Neural progenitor cell (in vitro differentiated cells): ENCODE measurements around the gene COL8A1. TPM values are rescaled to one million over a fixed set of nuclear protein-coding genes. Genes with fewer than 3 reads are reported as not detected.

Experiments used
- DNase-seq: peaks from one replicate; pipeline ENCODE4 v3.0.0-alpha.2; 2016; ENCODE audit warnings: low spot score
- H2AFZ ChIP-seq: fragments of 200-600 bp; sonication (generic); replicated peaks from 2 replicates; pipeline ENCODE4 v1.6.1; 2016; ENCODE audit warnings: antibody characterized with exemption
- H3F3A ChIP-seq: fragments of 200-600 bp; sonication (generic); 2 replicates; pipeline ENCODE4 v1.6.1; 2016; ENCODE audit warnings: antibody characterized with exemption, low read depth
- H3K27ac ChIP-seq: fragments of 200-600 bp; sonication (generic); 2 replicates; pipeline ENCODE4 v1.5.1; 2016; ENCODE audit warnings: mild to moderate bottlenecking
- H3K27me3 ChIP-seq: fragments of 200-600 bp; sonication (generic); 2 replicates; pipeline ENCODE4 v1.6.1; 2016; ENCODE audit warnings: mild to moderate bottlenecking, moderate library complexity
- H3K36me3 ChIP-seq: fragments of 200-600 bp; sonication (generic); 2 replicates; pipeline ENCODE4 v1.5.1; 2016
- H3K4me1 ChIP-seq: fragments of 200-600 bp; sonication (generic); 2 replicates; pipeline ENCODE4 v1.6.1; 2016; ENCODE audit warnings: mixed run types
- H3K4me2 ChIP-seq: fragments of 200-600 bp; sonication (generic); 2 replicates; pipeline ENCODE4 v1.6.1; 2016
- H3K4me3 ChIP-seq: fragments of 200-600 bp; sonication (generic); 2 replicates; pipeline ENCODE4 v1.5.1; 2016
- H3K79me2 ChIP-seq: fragments of 200-600 bp; sonication (generic); 2 replicates; pipeline ENCODE4 v1.6.1; 2016; ENCODE audit warnings: low read depth
- H3K9ac ChIP-seq: fragments of 200-600 bp; sonication (generic); 2 replicates; pipeline ENCODE4 v1.6.1; 2016
- H3K9me3 ChIP-seq: fragments of 200-600 bp; sonication (generic); 2 replicates; pipeline ENCODE4 v1.5.1; 2016; ENCODE audit warnings: low read depth
- H4K20me1 ChIP-seq: fragments of 200-600 bp; sonication (generic); 2 replicates; pipeline ENCODE4 v1.6.1; 2016; ENCODE audit warnings: low read depth
- H3K27ac Mint-ChIP-seq: 3 replicates; pipeline ENCODE4 v1.8.0; 2021; ENCODE audit warnings: mixed read lengths
- H3K27me3 Mint-ChIP-seq: 2 replicates; pipeline ENCODE4 v1.8.0; 2022; ENCODE audit warnings: low read depth, mild to moderate bottlenecking, inconsistent platforms, moderate library complexity, mixed read lengths; ENCODE audit not compliant: insufficient read depth
- H3K36me3 Mint-ChIP-seq: 3 replicates; pipeline ENCODE4 v1.8.0; 2021; ENCODE audit warnings: mixed read lengths
- H3K4me1 Mint-ChIP-seq: 3 replicates; pipeline ENCODE4 v1.8.0; 2021; ENCODE audit warnings: mixed read lengths
- H3K4me3 Mint-ChIP-seq: 3 replicates; pipeline ENCODE4 v1.8.0; 2021; ENCODE audit warnings: mild to moderate bottlenecking, moderate library complexity, mixed read lengths
- H3K9me3 Mint-ChIP-seq: 3 replicates; pipeline ENCODE4 v1.8.0; 2020; ENCODE audit warnings: mixed read lengths
- CTCF ChIP-seq: fragments of 200-600 bp; sonication (generic); IDR thresholded peaks from 2 replicates; pipeline ENCODE4 v1.5.1; 2017; ENCODE audit warnings: antibody characterized with exemption, mild to moderate bottlenecking
- EZH2 ChIP-seq: fragments of 200-600 bp; sonication (generic); IDR thresholded peaks from 2 replicates; pipeline ENCODE4 v1.6.1; 2017; ENCODE audit warnings: antibody characterized with exemption, mild to moderate bottlenecking, moderate library complexity
- EZH2phosphoT487 ChIP-seq: fragments of 200-600 bp; sonication (generic); IDR thresholded peaks from 2 replicates; pipeline ENCODE4 v1.6.1; 2017; ENCODE audit warnings: antibody characterized with exemption
- total RNA-seq: library from RNA; depleted of rRNA; stranded (reverse); fragments of >200 nt; gene quantifications from 2 replicates; pipeline ENCODE4 v1.2.3, GENCODE V29; 2015; ENCODE audit warnings: low replicate concordance

The COL8A1 gene
- total RNA-seq, 1 donor from 2014 or later = not detected

DNA sequence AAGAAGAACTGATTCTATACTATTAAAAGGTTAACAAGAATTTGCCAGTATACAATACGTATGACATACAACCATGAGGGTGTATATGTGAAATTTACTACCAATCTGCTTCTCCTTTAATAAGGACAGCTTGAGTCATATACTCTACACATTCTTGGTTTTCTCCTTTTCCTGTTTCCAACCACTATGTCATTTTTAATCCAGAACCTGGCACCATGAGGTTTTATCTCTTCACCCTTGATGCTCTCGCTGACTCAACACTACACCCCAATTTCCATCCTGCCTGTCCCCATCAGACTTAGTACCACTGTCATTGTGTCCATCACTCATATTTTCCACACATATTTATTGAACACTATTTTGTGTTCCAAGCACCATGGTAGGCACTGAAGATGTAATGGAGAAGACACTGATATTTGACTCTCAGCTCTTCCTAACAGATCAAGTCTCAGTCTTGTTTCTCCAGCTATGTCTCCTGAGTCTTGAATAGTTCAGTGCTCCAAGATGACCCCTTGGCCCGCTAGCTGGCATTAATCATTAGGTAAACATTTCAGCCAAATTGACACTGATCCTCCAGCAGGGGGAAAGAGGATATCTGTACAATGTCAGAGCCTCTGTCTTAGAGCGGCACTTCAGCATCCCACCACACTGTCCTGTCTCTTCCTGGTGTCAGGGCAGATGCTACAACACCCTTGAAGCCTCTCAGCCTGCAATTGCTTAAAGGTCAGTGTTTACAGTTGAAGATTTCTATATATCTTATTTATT, 11.2 kb upstream of the COL8A1 start:
- Histone ChIP-seq H3K79me2 (no peaks in the 10 kb centered on the region), H4K20me1 (no peaks in the 10 kb centered on the region), H3K36me3 (no peaks in the 10 kb centered on the region), H3K9me3 (no peaks in the 10 kb centered on the region), H3K4me1 (no peaks in the 10 kb centered on the region), H2AFZ (no peak overlapping the region), H3K4me3 (no peak overlapping the region), H3K27me3 (no peaks in the 10 kb centered on the region), H3K27ac (no peak overlapping the region), H3F3A (no peaks in the 10 kb centered on the region), H3K4me2 (no peak overlapping the region), H3K9ac (no peak overlapping the region)
- Mint-ChIP-seq H3K4me1 (no peaks in the 10 kb centered on the region), H3K27ac (no peak overlapping the region), H3K4me3 (no peak overlapping the region), H3K36me3 (no peaks in the 10 kb centered on the region), H3K27me3 (no peaks in the 10 kb centered on the region), H3K9me3 (no peaks in the 10 kb centered on the region)
- TF ChIP-seq EZH2phosphoT487 (no peak), CTCF (no peak), EZH2 (no peak)
- DNase-seq = no peak

- peaks cover 12% of the 10 kb centered on the region for H3K27me3 ChIP-seq
- no peaks in the 10 kb centered on the region for H3K36me3 ChIP-seq
- H3K9me3 Mint-ChIP-seq = no peaks in the 10 kb centered on the region
- H3F3A ChIP-seq = no peaks in the 10 kb centered on the region
- H3K36me3 Mint-ChIP-seq = no peaks in the 10 kb centered on the region
- no peaks in the 10 kb centered on the region for H4K20me1 ChIP-seq
- H3K9ac ChIP-seq = no peak overlapping the region
- peaks cover 3% of the 10 kb centered on the region for H3K27me3 Mint-ChIP-seq
- H3K4me1 ChIP-seq = no peaks in the 10 kb centered on the region
- H3K27ac ChIP-seq = no peak overlapping the region
- DNase-seq = no peak
- no peaks in the 10 kb centered on the region for H3K9me3 ChIP-seq
- H3K79me2 ChIP-seq = no peaks in the 10 kb centered on the region
- TF ChIP-seq CTCF (no peak), EZH2 (no peak), EZH2phosphoT487 (no peak)
- H3K4me2 ChIP-seq = no peak overlapping the region
- H3K4me3 ChIP-seq = no peak overlapping the region
- H2AFZ ChIP-seq = no peak overlapping the region
- no peak overlapping the region for H3K27ac Mint-ChIP-seq
- no peak overlapping the region for H3K4me3 Mint-ChIP-seq
- H3K4me1 Mint-ChIP-seq = no peaks in the 10 kb centered on the region
Measured at GRCh38 chr3:99630815-99631214, 7.6 kb upstream of the COL8A1 start.

GRCh38 chr3:99633887-99634558, 4.4 kb upstream of the COL8A1 start:
- Histone ChIP-seq H3K4me3 (no peak overlapping the region), H3K27ac (no peak overlapping the region), H4K20me1 (no peaks in the 10 kb centered on the region), H3K9ac (no peak overlapping the region), H2AFZ (no peak overlapping the region), H3K4me2 (no peak overlapping the region), H3K79me2 (no peaks in the 10 kb centered on the region), H3K9me3 (no peaks in the 10 kb centered on the region), H3K36me3 (no peaks in the 10 kb centered on the region), H3F3A (no peaks in the 10 kb centered on the region), H3K27me3 (peaks cover 44% of the 10 kb centered on the region), H3K4me1 (peaks cover 4% of the 10 kb centered on the region)
- no peak for DNase-seq
- TF ChIP-seq EZH2phosphoT487 (no peak), CTCF (no peak), EZH2 (no peak)
- Mint-ChIP-seq H3K4me3 (no peak overlapping the region), H3K27me3 (peaks cover 6% of the 10 kb centered on the region), H3K4me1 (peaks cover 18% of the 10 kb centered on the region), H3K27ac (no peak overlapping the region), H3K36me3 (no peaks in the 10 kb centered on the region), H3K9me3 (no peaks in the 10 kb centered on the region)
